GM21825 (cell line): ENCODE results near the gene GLB1L3.

Experiments used
- ATAC-seq: cut with Tn5 transposase; IDR thresholded peaks from one replicate; pipeline ENCODE4 v1.9.1; 2021; ENCODE audit warnings: mild to moderate bottlenecking, moderate library complexity; ENCODE audit not compliant: unreplicated experiment

GLB1L3 gene

DNA sequence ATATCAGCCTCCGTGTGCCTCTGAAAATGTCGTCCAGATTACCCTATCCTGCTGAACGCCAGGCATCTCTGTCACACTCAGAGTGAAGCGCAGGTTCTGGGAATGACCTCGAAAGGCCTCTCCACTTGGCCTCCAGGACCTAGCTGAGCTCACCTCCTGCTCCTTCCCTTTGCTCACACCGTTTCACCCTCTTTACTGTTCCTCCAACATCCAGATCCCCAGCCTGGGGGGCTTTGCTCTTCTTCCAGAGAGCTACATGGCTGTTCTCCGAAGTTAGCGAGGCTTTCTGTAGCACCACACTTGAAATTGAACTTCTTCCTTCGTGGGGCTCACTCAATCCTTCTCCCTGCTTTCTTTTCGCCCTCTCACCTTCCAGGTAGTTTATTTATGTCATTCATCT is 83.5 kb downstream of the GLB1L3 start:
- no peak for ATAC-seq

DNA sequence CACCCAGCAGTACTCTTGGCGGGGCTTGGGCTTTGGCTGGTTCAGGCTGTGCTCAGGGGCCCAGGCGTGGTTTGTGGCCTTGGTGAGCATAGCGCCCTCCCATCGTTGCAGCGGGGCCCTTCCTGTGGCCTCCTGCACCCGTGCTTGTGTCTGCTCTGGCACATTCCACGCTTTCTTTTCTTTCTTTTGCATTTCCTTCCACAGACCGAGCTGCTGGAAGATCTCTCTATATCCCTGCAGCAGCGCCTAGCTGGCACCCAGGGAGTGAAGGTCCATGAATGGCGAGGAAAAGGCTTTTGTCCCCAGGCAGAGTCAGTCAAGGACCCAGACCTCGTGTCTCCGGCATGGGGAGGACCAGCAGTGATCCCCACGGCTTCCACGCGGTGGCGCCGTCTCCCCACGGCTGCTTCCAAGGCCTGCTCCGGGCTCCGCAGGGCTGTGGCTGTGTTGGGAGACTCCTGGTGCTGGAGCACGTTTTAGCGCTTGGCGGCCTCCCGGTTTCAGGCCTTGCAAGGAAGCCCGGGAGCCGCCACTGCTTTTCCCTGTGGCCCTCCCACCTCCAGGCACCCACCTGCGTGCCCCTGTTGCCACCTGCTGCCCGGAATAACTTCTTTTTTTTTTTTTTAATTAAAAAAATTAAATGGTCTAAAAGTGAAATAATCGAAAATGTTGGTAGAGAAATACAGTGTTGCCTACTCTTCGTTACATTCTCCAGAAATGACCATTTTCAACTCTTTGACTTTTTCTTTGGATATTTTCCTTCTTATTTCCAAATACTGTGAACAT is 84.1 kb downstream of the GLB1L3 start:
- peak; percentile 82 for ATAC-seq

DNA sequence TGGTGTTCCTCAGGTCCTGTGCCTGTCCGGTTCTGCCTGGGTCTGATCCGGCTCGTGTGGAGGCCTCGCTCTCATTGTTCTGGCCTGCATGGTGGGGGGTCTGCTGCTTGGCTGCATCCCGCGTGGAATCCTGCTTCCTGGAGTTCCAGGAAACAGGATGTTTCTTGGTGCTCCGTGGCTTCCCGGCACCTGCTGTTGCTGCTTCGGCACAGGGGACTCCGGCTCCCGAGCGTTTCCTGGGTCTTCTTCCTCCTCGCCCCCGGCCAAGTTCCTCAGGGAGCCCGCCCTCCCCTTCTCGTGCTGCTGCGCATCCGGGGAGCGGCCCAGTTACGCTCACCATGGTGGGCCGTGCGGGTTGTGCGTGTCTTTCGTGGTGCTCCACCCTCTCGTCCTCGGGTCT is 85.5 kb downstream of the GLB1L3 start:
- no peak for ATAC-seq

DNA sequence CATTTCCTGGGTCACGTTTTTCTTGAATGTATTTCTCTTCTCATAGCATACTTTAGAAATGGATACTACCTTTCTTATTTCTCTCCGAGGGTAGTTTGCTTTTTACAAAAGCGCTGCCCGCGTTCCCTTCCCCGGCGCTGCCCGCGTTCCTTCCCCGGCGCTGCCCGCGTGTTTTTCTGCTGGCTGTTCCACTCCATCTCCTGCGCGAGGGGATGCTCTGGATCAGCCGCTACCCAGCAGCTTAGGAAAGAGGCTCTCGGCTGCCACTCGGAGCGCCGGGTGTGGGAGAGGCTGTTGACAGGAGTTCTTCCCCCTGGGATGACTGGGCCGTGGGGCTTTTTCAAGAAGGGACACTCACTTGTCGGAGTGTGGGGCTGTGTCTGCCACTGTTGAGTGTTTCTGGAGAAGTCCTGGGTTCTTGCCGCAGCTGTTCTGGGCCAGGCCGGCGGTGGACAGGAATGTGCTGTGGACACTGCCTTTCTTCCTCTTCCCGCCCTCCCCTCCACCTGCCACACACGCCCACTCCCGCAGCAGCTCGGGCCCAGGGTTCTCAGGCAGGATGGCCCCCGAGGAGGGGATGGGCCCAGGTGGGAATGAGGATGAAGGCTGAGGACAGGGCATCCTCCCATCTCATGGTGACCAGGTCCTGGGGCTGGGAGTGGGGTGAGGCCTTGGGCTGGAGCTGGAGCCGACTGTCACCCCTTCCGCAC is 86.2 kb downstream of the GLB1L3 start:
- ATAC-seq, result no peak

DNA sequence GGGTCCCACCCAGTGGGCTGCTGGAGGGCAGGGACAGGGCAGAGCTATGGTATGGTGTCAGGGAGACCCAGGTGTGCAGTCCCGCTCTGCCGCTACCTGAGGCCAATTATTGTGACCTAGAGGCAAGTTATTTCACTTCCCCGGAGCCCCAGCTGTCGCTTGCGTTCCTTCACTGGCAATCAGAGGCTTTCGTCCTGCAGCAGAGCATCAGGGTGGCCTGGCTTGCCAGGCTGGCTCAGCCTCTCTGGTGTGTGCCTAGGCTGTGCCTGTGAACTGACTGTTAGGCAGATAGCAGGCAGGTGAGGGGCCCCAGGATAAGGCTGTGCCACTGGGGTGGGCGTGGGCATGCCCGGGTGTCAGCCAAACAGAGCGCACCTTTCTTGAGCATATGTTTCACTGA is 87.0 kb downstream of the GLB1L3 start:
- no peak for ATAC-seq

DNA sequence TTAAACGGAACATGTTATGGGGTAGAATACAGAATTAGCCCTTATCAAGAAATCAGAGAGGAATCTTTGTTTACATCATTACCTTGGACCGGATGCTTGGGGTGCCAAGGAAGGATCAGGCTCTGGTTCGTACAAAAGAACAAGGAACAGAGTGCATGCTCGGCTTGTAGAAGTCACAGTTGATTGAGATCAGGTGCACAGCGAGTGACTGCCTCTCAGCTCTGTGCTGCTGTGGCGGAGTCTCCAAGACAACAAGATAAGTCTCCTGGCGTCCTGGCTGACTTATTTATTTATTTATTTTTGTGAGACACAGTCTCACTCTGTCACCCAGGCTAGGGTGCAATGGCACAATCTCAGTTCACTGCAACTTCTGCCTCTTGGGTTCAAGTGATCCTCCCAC is 87.4 kb downstream of the GLB1L3 start:
- ATAC-seq, result no peak

DNA sequence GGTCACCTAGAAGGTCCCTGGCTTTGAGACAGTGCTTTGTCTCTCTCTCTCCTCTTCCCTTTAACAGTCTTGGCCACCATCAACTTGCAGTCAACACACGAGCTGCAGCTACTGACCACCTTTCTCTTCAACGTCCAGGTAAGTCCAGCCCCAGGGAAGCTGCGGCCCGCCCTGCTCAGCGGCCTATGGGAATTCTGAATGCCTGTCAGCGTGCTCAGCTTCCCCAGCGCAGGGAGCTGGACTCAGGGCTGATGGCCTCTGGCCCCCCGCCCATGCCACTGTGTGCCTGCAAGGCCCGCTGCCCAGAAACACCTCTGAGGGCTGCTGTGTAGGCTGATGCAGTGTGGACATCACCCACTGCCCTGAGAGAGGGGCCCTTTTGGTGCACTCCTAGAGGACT is 88.1 kb downstream of the GLB1L3 start:
- no peak for ATAC-seq

DNA sequence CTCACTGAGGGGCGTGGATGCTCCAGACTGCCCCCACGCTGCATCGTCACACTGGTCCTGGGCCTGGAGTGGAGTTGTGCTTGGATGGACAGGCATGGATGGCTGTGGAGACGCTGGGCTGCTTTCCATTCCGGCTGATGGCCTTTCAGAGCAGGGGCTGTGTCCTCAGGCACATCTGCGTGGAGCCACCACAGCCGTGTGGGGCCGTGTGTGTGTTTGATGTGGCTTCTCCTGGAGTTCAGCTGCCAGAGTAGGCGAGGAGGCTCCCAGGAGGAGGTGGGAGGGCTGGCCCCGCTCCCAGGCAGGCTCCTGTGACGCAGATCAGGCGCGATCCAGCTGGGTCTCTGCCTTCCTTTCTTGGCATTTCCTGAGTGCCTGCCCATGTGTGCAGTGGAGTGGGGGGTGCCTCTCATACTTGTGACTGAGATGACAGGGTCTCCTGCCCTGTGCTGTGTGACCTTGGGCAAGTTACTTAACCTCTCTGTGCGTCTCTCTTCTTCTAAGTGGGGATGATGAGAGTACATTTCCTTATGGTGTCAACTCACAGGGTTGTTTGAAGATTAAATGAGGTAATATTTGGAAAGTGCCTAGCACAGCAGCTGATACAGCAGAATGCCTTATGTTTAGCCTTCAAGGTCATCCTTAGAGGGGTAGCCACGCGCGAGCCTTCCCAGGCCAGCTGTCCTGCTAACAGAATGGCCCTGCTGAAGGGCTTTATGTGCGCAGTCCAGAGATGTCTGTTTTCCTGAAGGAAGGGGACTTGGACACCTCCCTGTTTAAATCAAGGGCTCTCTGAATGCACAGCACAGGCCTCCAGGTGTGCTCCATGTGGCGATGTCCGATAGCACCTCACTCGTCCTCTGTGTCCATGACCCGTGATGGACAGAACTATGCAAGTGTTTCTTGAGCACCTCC is 89.1 kb downstream of the GLB1L3 start:
- ATAC-seq, result no peak

DNA sequence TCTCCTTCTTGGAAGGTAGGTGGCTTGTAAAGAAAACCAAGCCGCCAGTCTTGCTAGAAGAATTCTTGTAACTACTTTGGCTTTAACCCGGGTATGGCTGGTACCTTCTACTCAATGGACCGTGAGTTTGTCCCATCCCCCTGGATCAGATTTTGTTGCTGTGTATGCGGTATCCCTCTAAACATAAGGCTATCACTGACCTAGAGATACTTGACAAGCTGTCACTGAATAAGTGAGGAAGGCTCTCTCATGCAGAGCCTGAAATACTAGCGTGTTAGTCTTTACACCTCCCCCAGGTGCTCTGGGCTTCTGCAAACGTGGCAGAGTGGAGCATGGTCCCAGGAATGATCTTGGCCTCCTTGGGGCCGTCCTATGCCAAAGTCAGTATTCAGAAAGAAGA is 90.1 kb downstream of the GLB1L3 start:
- no peak for ATAC-seq

DNA sequence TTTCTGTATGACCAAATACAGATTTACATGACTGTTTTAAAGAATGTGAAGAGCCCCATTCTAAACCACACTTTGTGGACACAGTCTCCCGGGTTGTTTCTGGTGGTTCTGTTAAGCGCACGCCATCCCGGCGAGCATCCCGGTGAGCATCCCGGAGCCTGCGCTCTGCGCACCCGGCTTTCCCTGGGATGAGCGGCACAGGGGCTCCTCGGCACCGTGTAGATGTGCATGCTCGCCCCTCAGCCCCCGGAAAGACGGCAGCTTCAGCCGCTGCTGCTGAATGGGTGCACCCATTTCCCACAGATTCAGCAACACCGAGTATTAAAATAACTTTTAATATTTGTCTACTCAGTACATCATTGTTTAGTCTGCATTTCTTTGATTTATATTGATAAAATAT is 91.6 kb downstream of the GLB1L3 start:
- no peak for ATAC-seq
